GM12891 (cell line): ENCODE results near the gene DCC.

Experiments used
- DNase-seq: peaks from one replicate; pipeline ENCODE4 v3.0.0; 2011; ENCODE audit warnings: low spot score; ENCODE audit not compliant: insufficient read length
- FAIRE-seq: peaks from 2 replicates; lab custom pipeline; 2011; peaks lifted over from hg19 to GRCh38; lab: Jason Lieb, UNC
- PAX5 ChIP-seq: IDR thresholded peaks from 2 replicates; pipeline ENCODE4 v1.6.1; 2011; ENCODE audit warnings: low read length, moderate library complexity, mild to moderate bottlenecking; ENCODE audit not compliant: insufficient read depth, severe bottlenecking
- POLR2A ChIP-seq: IDR thresholded peaks from 2 replicates; pipeline ENCODE4 v1.6.1; 2011; ENCODE audit warnings: low read depth, low read length, control low read depth
- POLR2AphosphoS5 ChIP-seq: IDR thresholded peaks from 2 replicates; pipeline ENCODE4 v1.6.1; 2011; ENCODE audit warnings: low read depth, low read length, control low read depth
- POU2F2 ChIP-seq: IDR thresholded peaks from 2 replicates; pipeline ENCODE4 v1.6.1; 2011; ENCODE audit warnings: low read depth, mild to moderate bottlenecking, control low read depth, low read length, moderate library complexity
- SPI1 ChIP-seq: IDR thresholded peaks from 2 replicates; pipeline ENCODE4 v1.6.1; 2011; ENCODE audit warnings: low read depth, low read length, control low read depth
- TAF1 ChIP-seq: IDR thresholded peaks from 2 replicates; pipeline ENCODE4 v1.6.1; 2011; ENCODE audit warnings: low read depth, low read length, control low read depth

DCC gene

DNA sequence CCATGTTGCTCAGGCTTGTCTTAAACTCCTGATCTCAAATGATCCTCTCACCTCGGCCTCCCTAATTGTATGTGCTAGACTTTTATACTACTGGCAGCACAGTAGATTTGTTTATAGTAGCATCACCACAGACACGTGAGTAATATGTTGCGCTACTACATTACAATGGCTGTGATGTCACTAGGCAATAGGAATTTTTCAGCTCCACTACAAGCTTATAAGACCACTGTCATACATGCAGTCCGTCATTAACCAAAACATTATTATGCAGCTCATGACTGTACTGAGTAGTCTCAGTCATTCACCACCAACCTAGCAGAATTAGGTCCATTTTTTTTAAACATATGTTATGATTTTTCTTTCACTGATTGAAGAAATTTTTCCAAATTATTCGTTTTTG lies 398.9 kb downstream of the DCC start:
- DNase-seq (no peak), FAIRE-seq (no peak)
- TF ChIP-seq POLR2A = no peak
- no peak for TF ChIP-seq PAX5
- TF ChIP-seq TAF1 = no peak
- TF ChIP-seq POLR2AphosphoS5 = no peak
- TF ChIP-seq SPI1 = no peak
- TF ChIP-seq POU2F2 = no peak

DNA sequence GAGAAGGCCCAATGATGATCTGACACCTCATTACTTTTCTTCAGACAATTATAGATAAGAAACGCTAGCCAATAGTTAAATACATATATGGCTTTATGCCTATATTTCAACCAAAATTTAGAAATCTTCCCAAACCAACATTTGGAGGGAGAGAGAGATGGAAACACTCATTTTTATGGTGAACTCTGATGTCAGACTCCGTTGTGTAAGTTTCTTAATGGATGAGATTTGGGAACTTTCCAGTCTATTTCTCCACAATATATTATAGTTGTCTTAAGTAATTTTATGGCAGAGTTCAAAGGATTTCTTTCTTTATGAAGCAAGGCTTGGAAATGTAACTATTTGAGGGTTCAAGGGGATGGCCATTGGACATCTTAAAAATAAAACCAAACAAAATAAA lies 407.0 kb downstream of the DCC start:
- TF ChIP-seq SPI1 = no peak
- FAIRE-seq = no peak
- DNase-seq = no peak

DNA sequence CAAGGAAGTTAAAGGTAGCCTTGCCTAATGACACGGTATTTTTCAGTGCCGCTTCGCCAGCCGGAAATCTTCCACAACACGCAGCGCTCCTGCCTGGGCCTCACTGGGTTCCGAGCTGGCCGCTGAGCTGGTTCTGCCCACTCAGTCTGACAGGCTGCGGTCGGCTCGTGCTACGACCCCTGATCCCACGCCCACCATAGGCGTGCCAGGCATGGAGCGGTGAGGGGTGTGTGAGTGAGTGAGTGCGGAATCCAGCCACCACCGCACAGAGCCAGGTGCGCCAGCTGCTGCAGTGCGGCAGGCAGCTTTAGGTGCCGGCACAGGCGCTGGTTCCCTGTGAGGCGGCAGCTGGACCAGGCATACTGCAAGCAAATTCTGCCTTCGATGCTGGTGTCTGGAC lies 407.9 kb downstream of the DCC start:
- FAIRE-seq = no peak
- no peak for TF ChIP-seq POLR2AphosphoS5
- no peak for DNase-seq

DNA sequence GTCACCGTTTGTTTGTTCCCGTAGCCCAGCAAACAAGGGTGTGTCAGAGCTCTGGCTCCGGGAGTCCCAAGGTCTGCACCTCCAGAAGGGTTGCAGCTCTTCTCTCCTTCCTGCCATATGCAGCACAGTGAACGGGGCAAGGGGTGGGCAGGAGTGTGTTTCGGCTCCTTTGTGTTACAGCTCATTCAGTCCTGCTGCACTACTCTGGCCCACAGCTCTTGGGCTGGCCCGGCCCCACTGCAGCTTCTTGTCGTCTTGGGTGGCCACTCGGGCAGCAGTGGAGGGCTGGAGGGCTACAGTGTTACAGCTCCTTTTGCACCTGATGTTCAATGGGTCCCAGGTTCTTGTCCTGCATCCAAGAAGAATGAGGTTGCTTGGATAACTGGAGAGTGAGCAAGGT lies 408.3 kb downstream of the DCC start:
- no peak for DNase-seq
- TF ChIP-seq TAF1 (no peak), POLR2A (no peak), POU2F2 (no peak), SPI1 (no peak), POLR2AphosphoS5 (no peak), PAX5 (no peak)
- FAIRE-seq = no peak

DNA sequence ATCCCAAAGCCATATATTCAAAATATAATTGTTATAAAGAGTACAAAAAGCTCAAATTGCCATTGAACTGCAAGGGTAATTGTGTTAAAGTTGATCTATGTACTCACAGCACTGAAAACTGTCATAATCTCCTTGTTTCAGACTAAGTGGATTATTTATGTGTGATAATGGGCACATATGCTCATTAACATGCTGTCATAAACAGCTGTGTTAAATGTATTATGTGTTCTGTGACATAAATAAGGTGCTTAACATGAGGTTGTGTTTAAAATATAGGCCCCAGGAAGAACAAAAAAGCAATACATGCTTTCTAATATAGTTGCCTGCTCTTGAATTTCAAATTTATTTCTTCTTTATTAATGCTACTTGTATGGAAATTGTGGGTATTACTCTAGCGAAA lies 409.5 kb downstream of the DCC start:
- no peak for TF ChIP-seq POLR2A
- no peak for TF ChIP-seq POU2F2
- TF ChIP-seq PAX5 = no peak
- no peak for TF ChIP-seq POLR2AphosphoS5
- TF ChIP-seq TAF1 = no peak
- DNase-seq (no peak), FAIRE-seq (no peak)

DNA sequence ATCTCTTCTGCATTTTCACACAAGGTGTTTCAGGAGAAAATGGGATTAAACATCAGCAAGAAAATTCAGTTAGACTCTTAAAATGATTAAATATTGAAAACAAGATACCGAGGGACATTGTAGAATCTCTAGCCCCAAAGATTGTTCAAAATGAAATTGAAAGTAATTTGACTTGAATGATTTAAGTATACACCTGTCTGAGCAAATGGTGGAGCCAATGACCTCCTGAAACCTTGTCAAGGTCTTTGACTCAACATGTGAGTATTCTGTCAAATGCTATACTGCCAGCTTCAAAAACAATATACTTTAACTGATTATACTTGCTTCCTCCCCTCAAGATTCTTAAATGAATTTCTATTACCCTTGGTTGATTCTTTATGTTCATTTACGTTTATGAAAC lies 411.0 kb downstream of the DCC start:
- DNase-seq = no peak
- TF ChIP-seq TAF1 = no peak
- no peak for TF ChIP-seq SPI1
- TF ChIP-seq POU2F2 = no peak
- TF ChIP-seq POLR2AphosphoS5 = no peak
- no peak for TF ChIP-seq POLR2A
- no peak for TF ChIP-seq PAX5
- FAIRE-seq = no peak

DNA sequence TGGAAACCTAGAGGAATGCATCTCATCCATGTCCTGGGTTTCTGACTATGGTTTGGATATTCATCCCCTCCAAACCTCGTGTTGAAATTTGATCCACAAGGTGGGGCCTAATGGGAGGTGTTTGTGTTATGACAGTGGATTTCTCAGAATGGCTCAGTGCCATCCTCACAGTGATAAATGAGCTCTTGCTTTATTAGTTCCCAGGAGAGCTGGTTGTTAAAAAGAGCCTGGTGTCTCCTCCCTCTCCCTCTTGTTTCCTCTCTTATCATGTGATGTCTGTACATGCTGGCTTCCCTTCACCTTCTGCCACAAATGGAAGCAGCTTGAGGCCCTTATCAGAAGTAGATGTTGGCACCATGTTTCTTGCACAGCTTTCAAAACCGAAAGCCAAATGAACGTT lies 424.3 kb downstream of the DCC start:
- FAIRE-seq (no peak), DNase-seq (no peak)
- no peak for TF ChIP-seq PAX5
- TF ChIP-seq SPI1 = no peak
- TF ChIP-seq POLR2A = no peak
- TF ChIP-seq TAF1 = no peak
- no peak for TF ChIP-seq POU2F2
- no peak for TF ChIP-seq POLR2AphosphoS5

DNA sequence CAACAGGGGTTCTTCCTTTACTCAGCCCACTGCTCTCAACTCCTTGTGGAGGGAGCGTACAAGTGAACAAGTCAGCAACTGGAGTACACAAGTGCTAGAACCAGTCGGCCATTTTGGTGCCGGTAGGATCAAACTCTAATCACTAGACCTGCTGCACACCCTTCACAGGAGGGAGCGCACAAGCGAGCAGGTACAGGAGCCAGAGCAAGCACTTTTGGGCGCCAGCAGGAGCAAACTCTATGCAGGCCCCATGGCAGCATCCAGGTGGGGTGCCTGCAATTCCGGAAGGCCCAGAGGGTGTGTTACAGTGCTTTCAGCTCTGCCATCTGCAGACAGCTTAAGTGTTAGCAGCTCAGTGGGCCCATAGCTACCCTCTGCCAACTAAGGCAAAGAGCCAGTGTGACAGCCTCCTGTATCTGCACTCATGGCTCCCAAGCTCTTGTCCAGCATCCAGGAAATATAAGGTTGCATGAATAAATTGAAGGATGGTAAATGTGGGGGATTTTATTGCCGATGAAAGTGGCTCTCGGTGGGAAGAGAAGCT lies 426.1 kb downstream of the DCC start:
- DNase-seq (no peak), FAIRE-seq (no peak)
- TF ChIP-seq POLR2AphosphoS5 = no peak
- no peak for TF ChIP-seq PAX5
- no peak for TF ChIP-seq POU2F2
- TF ChIP-seq SPI1 = no peak
- no peak for TF ChIP-seq TAF1
- TF ChIP-seq POLR2A = no peak

DNA sequence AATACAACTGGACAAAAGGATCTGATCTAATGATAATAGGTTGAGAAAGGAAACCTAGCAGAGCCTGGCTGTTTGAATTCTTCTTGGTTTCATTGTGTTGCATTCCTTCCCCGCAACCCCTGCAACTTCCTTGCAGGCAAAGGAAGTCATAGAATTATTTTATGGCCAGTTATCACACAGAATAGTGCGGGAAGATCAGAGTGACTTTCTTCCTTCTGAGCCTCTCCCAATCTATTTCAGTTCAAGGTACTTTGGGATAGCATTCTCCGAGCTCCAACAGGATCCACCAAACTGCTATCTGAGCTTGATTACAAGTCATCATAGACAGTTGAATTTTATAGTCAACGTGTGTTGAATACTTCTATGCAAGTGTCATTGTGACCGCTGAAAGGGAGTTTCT lies 441.1 kb downstream of the DCC start:
- DNase-seq (no peak), FAIRE-seq (no peak)
- TF ChIP-seq SPI1 = no peak
- no peak for TF ChIP-seq POU2F2
- no peak for TF ChIP-seq POLR2A
- TF ChIP-seq PAX5 = no peak
- TF ChIP-seq POLR2AphosphoS5 = no peak
- no peak for TF ChIP-seq TAF1

DNA sequence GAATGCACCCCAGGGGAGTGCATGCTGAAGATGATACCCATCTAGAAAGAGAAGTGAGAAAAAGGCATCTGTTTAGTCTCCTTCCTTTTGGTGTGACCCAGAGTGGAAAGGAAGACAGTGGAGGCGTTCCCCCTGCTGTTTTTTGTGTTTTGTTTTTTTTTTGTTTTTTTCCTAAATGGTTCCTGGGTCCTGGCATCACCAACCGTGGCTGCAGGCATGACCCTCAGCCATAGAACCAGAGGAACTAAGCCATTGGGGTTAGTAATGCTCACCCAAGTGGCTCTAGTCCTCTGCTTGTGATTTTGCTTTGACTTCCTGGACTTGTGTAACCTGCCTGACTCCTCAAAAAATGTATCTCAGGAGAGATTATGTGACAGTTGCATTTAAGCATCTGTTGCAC lies 451.3 kb downstream of the DCC start:
- FAIRE-seq (no peak), DNase-seq (no peak)
- TF ChIP-seq TAF1 = no peak

DNA sequence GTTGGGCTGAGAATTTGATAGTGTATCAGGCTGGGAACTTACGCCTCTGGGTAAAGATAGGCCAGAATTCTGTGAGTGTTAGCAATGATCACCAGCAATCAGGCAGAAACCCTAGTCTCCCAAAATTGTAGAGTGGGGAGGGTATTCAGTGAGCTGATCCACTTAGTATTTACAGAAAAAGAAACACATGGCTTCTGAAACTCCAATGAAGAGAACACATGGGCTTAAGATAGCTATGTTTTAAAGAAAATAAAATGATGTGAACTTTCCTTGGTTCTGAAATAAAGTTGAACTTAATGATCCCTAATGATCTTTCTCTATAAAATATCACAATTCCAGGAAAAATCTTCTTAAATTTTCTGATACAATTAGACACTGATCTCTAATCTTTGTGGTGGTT lies 472.8 kb downstream of the DCC start:
- no peak for TF ChIP-seq POLR2A
- TF ChIP-seq SPI1 = no peak
- TF ChIP-seq POU2F2 = no peak
- TF ChIP-seq PAX5 = no peak
- no peak for TF ChIP-seq POLR2AphosphoS5
- DNase-seq (no peak), FAIRE-seq (no peak)
